ENCODE measurements around the gene SRC. TPM values are rescaled to one million over a fixed set of nuclear protein-coding genes. Genes with fewer than 3 reads are reported as not detected.
"Not testable (repeated sequence)": the region's sequence is repeated elsewhere in the genome, so short reads cannot be mapped to it uniquely, and the experiment has no call there.

SRC gene
- polyA plus RNA-seq, 4 donors: 48.4 to 80.3 (median 60.4) TPM

GRCh38 chr20:37335642-37336368 lies 10.1 kb upstream of the SRC start:
- DNase-seq (ENCODE audit: low read depth in 4 of 4, low spot score in 2 of 4): no peak

GRCh38 chr20:37336369-37337207 lies 9.4 kb upstream of the SRC start:
- DNase-seq (ENCODE audit: low read depth in 4 of 4, low spot score in 2 of 4): peak in 2 of 4 donors; percentile 58 to 65

GRCh38 chr20:37337208-37337991 lies 8.5 kb upstream of the SRC start:
- DNase-seq (ENCODE audit: low read depth in 4 of 4, low spot score in 2 of 4): no peak

GRCh38 chr20:37338380-37338779 lies 7.6 kb upstream of the SRC start:
- DNase-seq (ENCODE audit: low read depth in 4 of 4, low spot score in 2 of 4): not testable (repeated sequence)

- DNase-seq (ENCODE audit: low read depth in 4 of 4, low spot score in 2 of 4): no peak
Observed at GRCh38 chr20:37339208-37339607, 6.7 kb upstream of the SRC start.

- DNase-seq (ENCODE audit: low read depth in 4 of 4, low spot score in 2 of 4): not testable (repeated sequence)
Observed at GRCh38 chr20:37339764-37340109, 6.2 kb upstream of the SRC start.

GRCh38 chr20:37340998-37341397 lies 4.9 kb upstream of the SRC start:
- no peak for DNase-seq (ENCODE audit: low read depth in 4 of 4, low spot score in 2 of 4)

GRCh38 chr20:37341632-37342031 lies 4.3 kb upstream of the SRC start:
- no peak for DNase-seq (ENCODE audit: low read depth in 4 of 4, low spot score in 2 of 4)

GRCh38 chr20:37342231-37343177 lies 3.4 kb upstream of the SRC start:
- DNase-seq (ENCODE audit: low read depth in 4 of 4, low spot score in 2 of 4): no peak

- DNase-seq (ENCODE audit: low read depth in 4 of 4, low spot score in 2 of 4): no peak
Observed at GRCh38 chr20:37343212-37343993, 2.5 kb upstream of the SRC start.

GRCh38 chr20:37343994-37344355 lies 2.0 kb upstream of the SRC start:
- no peak for DNase-seq (ENCODE audit: low read depth in 4 of 4, low spot score in 2 of 4)

GRCh38 chr20:37344506-37345338 lies 1.2 kb upstream of the SRC start:
- DNase-seq (ENCODE audit: low read depth in 4 of 4, low spot score in 2 of 4): peak in 2 of 4 donors; percentile 40 to 58

- DNase-seq (ENCODE audit: low read depth in 4 of 4, low spot score in 2 of 4): no peak
Observed at GRCh38 chr20:37346236-37346534, 245 bp downstream of the SRC start.

GRCh38 chr20:37346535-37347346 lies 801 bp downstream of the SRC start:
- no peak for DNase-seq (ENCODE audit: low read depth in 4 of 4, low spot score in 2 of 4)

GRCh38 chr20:37347347-37347823 lies 1.4 kb downstream of the SRC start:
- no peak for DNase-seq (ENCODE audit: low read depth in 4 of 4, low spot score in 2 of 4)

- no peak for DNase-seq (ENCODE audit: low read depth in 4 of 4, low spot score in 2 of 4)
Observed at GRCh38 chr20:37347891-37348791, 2.2 kb downstream of the SRC start.
